GM19397 (cell line): ENCODE data around the gene SRM.
A peak's percentile ranks its signal among the peaks of the same experiment; 100 is the strongest.
"Not testable (repeated sequence)": the region's sequence is repeated elsewhere in the genome, so short reads cannot be mapped to it uniquely, and the experiment has no call there.

Source experiments
- ATAC-seq: cut with Tn5 transposase; IDR thresholded peaks from one replicate; pipeline ENCODE4 v1.9.1; 2021; ENCODE audit warnings: mild to moderate bottlenecking, moderate library complexity; ENCODE audit not compliant: unreplicated experiment

SRM gene

GRCh38 chr1:11023201-11023600 is 36.6 kb downstream of the SRM start:
- no peak for ATAC-seq

GRCh38 chr1:11019971-11020370 is 39.8 kb downstream of the SRM start:
- ATAC-seq: no peak

- ATAC-seq: not testable (repeated sequence)
Measured at GRCh38 chr1:11019358-11019757, 40.5 kb downstream of the SRM start.

GRCh38 chr1:11013160-11013531 is 46.7 kb downstream of the SRM start:
- no peak for ATAC-seq

- ATAC-seq: peak; percentile 84
Measured at GRCh38 chr1:11012260-11013159, 47.3 kb downstream of the SRM start, which contains the start of gene TARDBP. Gene TARDBP (plus strand): TSS chr1:11012654. CDS start chr1:11013728, 1,074 bp downstream.
